GM18861 (cell line): ENCODE measurements around the gene SOX5.
"Not testable (repeated sequence)": the region's sequence is repeated elsewhere in the genome, so short reads cannot be mapped to it uniquely, and the experiment has no call there.

Experiments
- ATAC-seq: cut with Tn5 transposase; IDR thresholded peaks from one replicate; pipeline ENCODE4 v1.9.1; 2021; ENCODE audit not compliant: unreplicated experiment

Gene SOX5

DNA sequence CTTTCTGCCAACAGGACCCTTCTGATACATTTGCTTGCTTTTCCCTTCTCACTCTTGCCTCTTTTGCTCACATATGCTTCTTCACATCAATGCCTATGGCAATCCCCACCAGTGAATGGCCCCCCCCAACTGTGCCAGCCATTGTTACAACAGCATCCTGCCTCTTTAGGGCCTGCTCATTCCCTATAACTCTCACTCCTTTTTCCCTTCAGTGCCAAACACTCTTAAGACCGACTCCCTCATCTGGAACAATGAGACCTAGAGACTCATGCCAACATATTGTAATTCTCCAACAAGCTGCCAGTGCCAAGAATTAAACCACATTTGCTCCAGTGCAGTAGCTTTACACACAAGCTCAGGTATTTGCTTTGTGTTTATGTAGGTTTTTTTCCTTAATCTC, 189.0 kb downstream of the SOX5 start:
- no peak for ATAC-seq

DNA sequence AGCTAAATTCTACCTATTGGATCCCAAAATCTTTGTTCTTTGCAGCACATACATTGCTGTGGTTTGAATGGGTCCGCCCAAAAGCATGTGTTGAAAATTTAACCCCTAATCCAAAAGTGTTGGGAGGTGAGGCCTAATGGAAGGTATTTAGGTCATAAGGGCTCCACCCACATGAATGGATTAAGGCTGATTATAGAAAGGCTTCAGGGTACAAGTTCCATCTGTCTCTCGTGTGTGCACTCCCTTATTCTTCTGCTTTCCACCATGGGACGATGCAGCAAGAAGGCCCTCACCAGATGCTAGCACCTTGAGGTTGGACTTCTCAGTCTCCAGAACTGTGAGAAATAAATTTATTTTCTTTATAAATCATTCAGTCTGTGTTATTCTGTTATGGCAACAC, 190.9 kb downstream of the SOX5 start:
- ATAC-seq, result no peak

DNA sequence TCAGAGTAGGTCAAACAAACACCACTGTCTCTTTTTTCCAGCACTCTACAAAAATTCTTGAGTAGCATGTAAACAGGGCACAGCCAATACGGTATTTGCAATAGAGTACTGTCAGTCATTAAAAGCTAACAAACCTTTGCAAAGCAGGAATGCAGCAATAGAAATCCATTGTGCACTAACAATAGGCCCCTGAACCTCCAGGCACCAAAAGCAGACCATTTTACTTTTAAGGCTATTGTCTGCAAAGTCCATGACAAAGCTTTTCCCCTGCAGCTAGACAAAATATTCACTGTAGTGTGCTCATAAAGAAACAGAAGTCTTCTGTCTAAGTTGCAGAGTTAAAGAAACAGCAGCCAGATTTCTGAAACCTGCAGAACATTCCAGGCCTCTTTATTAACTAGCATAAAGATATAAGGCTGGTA, 191.9 kb downstream of the SOX5 start:
- no peak for ATAC-seq

DNA sequence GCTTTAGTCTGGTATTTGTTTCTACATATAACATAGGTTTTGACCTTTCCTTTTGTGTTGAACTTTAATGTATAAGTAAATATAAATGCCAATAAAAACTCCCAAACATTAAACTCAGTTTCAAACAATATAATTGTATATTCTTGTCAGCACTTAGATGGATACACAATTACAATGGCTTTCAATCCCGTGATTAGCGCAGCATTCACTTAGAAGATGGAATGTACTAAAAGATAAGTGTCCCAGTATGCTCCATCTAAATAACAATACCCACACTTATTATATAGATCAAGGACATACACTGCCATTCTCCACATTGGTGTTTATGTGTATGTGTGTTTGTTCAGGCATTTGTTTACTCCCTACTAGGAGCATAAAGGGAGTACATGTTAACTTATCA, 193.1 kb downstream of the SOX5 start:
- ATAC-seq, result no peak

DNA sequence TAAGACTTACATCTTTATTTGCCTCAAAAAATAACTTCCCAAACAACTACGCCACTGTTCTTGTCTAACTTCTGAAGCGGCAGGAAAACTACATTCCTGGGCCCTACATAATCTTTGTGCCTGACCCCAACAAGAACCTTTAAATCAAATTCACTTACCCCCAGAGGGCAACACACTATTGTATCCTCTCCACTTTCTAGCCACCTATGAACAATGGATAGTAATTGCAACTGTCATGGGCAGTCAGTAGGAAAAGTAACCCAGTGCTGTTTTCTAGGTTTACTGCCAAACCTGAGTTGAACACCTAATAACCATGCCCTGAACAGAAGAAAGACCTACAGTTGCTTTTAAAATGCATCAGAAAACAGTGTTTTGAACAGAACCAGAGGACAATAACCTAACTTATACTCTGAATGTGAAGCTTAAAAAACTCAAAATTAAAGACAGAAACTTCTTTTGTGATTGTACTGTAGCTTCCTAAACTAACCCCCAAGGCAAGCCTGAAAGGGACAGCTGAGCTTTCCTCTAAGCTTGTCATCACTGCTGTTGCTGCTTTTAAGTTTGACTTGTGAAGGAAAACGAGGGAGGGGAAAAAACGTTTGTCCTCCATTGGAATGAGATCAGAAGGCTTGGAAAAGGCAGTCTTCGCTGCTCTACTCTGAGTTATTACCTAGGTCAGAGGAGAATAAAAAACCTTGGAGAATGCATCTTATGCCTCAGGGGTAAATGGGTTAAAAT, 195.7 kb downstream of the SOX5 start:
- ATAC-seq, result no peak

DNA sequence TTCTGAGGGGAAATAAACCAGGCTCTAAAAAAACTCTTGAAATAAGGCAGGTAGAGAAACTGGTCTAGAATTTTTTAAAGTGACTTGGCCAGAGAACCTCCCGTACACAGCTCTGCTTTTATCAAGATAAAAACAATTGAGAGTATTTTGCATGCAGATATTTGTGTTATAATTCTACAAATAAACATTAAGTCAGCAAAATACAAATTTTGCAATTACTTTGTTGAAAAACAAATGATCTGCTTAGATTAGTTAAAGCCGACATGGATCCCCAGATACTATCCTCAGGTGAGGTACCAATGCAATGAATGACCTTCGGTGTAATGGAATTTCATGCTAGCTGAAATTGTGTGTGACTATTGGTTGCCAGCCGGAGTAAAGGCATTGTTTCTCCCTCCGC, 197.2 kb downstream of the SOX5 start:
- ATAC-seq, result no peak

DNA sequence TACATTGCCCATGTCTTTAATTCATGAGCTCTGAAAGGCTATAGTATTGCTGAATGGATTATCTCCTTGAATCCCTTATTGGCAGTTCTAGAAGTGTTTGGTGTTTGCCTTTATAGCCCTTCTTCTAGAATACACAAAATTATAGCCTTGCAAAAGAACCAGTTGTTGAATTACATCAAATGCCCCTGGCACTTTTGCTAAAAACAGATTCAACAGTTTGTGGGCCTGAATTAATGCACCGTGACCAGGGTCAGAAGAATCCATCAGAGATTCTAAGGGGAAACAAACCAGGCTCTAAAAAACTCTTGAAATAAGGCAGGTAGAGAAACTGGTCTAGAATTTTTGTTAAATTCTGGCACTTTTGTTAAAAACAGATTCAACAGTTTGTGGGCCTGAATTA, 197.8 kb downstream of the SOX5 start:
- no peak for ATAC-seq

DNA sequence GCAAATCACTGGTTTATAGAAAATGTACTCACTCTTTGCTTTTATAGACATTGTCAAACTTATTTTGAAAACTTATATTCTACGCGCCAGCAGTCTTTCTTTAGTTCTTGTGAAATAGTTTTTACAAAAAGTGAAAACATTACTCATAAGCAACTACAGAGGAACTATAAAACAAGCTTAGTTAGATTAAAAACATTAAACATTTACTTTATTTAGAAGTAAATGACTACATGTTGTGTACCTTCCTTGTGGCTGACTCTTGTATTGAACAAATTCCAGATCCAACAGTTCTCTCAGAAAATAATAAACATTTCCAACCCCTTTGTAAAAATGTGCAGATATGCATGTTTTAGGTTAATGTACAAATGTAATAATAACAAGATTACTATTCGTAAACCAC, 198.5 kb downstream of the SOX5 start:
- no peak for ATAC-seq

DNA sequence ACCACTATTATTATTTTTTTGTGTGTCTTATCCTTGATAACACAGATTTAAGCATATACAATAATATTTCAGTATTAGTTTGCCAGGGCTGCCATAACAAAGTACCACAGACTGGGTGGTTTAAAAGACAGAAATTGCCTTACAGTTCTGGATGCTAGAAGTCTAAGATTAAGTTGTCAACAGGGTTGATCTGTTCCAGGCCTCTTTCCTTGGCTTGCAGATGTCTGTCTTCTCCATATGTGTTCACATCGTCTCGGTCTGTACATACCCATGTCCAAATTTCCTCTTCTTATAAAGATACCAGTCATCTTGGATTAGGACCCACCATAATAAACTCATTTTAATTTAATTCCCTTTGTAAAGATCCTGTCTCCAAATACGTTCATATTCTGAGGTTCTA, 204.8 kb downstream of the SOX5 start:
- no peak for ATAC-seq

DNA sequence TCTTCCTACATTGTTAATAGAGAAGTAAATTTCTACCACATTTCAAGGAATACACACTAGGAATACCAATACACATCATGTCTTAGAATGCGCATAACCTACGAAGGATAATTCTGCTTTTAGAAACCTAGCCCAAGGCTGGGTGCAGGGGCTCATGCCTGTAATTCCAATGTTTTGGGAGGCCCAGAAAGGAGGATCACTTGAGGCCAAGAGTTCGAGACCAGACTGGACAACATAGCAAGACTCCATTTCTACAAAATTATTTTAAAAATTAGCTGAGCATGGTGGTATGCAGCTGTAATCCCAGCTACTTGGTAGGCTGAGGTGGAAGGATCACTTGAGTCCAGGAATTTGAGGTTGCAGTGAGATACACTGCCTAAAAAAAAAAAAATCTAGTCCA, 206.9 kb downstream of the SOX5 start:
- no peak for ATAC-seq

DNA sequence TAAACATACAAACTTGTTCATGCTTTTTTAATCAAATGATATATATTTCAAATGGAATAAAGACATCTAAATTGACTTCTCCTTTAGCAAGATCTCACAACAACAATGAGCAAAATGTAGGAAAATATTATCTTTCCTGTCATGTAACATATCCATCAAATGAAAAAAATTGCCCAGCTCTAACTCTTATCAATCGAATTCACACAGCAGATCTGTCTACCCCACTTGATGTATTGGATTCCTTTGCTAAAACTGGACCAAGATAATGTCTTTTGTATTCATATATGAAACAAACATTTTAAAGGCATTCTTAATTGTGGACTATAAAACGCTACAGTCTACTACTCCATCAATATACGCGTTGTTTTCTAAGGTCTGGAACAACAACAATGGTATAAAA, 218.0 kb downstream of the SOX5 start:
- ATAC-seq, result no peak

DNA sequence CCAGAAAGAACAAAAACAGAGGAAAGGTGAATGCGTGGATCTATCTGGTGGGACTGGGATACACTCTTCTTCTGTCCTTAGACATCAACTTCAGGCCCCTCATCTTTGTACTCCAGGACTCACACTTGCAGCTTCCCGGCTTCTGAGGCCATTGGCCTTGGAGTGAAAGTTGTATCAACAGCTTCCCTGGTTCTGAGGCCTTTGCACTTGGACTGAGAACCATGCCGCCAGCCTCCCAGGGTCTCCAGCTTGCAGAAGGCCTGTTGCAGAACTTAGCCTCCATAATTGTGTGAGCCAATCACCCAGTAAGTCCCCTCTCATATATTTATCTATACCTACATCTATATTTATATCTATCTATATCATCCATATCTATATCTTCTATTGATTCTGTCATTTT, 218.4 kb downstream of the SOX5 start:
- no peak for ATAC-seq

DNA sequence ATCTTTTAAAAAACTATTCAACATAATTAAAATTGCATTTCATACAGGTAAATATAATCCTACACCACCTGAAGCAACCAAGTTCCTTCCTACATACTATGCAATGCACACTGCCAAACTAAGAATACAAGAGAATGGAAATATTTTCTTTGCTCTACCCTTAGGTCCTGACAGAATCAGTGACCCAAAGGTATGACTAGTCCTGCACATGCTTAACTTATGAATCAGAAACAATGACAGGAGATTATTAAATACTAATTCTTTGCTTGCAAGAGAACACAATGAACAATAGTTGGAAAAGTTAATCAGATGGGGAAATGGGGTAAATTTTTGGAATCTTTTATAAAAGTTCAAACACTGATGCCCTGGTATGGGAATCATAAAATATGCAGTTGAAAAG, 220.1 kb downstream of the SOX5 start:
- ATAC-seq, result no peak

DNA sequence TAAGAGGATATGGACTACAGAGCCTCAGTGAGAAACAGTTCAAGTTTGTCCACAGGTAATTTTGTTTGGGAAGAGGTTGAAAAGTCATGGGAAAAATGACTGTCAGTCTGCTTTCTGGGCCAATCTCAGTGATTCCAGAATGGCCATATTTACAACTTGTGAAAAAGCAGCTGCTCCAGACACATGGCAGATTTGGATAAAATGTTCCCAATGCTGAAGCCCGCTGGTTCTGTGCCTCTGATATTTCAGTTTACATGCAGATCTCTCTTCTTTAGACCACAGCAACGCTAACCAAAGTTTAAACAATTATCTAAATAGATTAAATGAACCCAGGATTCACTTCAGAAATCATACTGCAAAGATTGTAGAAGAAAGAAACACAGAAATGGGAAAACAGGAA, 222.8 kb downstream of the SOX5 start:
- no peak for ATAC-seq

DNA sequence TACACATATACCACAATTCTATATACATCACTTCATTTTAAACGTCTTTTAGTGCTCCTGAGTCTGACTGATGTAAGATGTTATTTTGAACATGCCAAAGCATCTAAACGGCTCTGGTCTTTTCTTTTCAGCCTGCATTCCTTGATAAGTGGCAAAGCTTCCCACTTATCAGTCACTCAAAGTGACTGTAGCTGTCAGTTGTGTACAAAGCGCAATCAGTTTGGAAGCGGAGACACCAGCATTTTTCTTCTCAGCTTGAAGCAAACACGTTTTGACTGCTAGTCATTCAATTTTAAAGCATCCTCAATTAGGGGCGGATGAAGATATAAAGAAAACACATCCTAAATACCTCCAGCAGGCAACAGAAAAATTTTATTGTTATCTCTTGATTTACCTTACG, 226.8 kb downstream of the SOX5 start:
- no peak for ATAC-seq

DNA sequence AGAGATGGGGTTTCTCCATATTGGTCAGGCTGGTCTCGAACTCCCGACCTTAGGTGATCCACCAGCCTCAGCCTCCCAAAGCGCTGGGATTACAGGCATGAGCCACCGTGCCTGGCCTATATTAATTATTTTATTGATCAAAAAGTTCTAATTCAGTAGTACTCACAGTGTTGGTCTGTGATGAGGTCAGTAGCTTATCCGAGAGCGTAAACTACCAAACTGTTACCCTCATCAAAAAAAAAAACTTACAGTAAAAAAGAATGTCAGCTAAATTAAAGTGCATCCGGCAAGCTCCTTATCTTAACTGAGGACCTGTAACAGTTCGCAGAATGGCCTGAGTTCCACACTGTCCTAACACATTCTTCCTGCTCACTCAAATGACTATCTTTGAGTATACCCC, 228.2 kb downstream of the SOX5 start:
- ATAC-seq, result no peak

DNA sequence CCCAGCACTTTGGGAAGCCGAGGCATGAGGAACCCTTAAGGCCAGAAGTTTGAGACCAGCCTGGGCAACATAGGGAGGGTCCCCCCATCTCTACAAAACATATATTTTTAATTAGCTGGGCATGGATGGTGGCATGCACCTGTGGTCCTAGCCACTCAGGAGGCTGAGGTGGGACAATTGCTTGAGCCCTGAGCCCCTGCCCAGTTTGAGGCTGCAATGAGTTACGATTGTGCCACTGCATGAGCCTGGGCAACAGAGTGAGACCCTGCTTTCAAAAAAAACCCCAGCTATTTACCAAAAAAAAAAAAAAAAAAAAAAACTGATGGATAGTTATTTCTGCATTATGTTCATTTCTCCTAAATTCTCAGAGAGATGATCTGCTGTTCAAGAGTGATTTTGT, 230.0 kb downstream of the SOX5 start:
- no peak for ATAC-seq

DNA sequence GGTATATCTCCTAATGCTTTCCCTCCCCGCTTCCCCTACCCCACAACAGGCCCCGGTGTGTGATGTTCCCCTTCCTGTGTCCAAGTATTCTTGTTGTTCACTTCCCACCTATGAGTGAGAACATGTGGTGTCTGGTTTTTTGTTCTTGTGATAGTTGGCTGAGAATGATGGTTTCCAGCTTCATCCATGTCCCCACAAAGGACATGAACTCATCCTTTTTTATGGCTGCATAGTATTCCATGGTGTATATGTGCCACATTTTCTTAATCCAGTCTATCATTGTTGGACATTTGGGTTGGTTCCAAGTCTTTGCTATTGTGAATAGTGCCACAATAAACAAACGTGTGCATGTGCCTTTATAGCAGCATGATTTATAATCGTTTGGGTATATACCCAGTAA, 239.1 kb downstream of the SOX5 start:
- ATAC-seq, result not testable (repeated sequence)

DNA sequence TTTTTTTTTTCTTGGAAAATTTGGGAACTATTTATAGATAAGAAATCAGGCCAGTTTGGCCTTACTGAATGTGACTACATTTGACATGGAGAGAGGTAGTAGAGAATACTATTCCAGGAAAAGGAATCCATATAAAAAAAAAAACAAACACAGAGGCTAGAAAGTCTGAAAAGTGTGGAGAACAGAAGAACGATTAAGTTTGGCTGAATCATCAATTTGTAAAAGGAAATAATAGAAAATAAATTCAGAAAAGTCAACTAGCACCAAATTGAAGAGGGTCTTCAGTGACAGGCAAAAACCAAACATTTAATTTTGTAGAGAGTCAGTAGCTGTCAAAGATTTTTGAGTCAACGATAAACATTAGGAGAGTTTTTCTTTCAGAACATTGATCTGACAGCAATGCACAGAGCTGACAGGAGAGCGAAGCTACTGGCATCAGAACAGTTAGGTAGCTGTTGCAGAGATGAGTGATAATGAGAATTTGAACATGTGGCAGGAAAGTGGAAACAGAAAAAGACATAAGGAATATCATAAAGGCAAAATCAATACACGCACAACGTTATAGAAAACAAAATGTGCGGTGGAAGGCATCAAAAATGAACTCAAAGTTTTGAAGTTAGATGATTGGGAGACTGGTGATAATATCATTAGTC, 241.2 kb downstream of the SOX5 start:
- ATAC-seq, result no peak

DNA sequence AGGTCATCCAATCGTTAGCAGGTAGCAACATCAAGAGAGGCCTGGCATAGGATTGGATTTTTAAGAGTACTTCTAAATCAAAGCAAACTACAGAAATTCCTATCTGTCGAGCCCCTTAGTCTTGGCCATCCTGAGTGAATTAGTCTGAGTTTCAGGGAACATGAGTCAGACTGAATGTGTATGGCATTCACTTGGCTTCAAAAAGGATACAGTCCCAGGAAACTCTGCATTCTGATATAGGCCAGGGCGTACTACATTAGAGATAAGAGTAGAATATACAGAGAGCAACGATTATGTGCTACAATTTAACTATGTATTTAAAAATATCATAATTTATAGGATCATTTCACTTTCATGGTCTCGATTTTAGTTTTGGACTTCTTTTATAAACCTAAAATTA, 242.2 kb downstream of the SOX5 start:
- no peak for ATAC-seq

DNA sequence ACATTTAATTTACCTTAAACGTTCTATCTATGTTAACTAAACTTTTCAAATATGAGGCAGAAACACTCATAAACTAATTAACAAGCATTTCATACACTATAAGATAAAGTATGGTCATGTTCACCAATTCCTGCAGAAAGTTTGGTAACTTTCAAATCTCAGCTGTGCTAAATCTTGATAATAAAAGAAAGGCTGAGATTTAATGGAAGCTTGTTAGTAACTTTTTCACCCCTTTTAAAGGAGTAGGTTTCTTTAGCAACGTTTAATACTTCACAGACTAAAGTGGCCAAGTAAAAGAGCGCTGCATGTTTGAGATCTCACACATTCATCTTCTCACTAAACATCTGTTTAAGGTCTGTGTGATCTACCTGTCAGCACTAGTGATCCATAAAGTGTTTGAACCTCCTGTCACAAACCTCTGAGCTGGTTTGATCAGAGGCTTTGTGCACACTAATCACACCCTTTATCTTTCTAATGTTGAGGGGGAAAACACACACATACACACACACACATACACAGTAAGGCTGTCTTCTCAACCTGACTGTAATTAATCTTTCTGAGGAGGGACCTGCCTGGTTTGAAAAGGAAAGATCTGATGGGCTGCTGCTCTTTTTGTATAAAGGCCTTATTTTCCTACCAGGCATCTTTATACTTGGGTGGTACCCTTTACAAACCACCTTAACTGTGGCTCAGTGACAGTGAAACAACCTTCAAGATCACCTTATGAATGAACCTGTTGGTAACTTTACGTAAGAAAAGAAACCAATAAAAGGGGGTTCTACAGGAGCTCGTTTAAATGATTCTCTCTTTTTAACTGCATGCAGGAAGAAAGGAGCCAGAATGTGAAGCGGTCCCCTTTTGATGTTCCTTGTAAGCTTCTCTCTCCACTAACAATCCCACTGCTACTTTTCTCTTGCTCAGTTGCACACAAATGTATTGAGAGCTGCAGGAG, 244.2 kb downstream of the SOX5 start:
- no peak for ATAC-seq

DNA sequence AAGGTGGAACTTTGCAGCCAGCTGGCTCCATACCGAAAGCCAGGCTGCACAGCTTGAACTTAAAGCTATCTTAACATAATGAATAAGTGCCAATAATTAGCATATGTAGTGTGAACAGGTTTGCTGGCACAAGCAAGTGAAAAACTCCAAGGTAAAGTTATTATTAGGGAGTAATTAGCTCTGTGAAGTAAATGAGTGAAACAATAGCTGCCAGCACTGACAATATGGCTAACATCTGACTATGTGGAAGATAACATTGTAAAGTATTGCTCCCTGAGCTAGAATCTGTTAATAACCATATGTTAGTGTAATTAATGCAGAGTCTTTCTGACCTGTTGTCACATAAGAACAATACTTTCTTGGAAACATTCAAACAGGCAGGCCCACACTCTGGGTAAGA, 246.4 kb downstream of the SOX5 start:
- no peak for ATAC-seq
